Loucy (cell line): ENCODE results near the gene ENPEP.

ENCODE experiments used
- H2AFZ ChIP-seq: fragments of 200-600 bp; sonication (generic); 2 replicates; pipeline ENCODE4 v1.6.0; 2016; ENCODE audit warnings: antibody characterized with exemption, mild to moderate bottlenecking, low read length, moderate library complexity
- H3F3A ChIP-seq: fragments of 200-600 bp; 2 replicates; pipeline ENCODE4 v1.6.0; 2016; ENCODE audit warnings: antibody characterized with exemption, low read depth, mild to moderate bottlenecking
- H3K27me3 ChIP-seq: fragments of 200-600 bp; sonication (generic); 2 replicates; pipeline ENCODE4 v1.6.1; 2014; ENCODE audit warnings: low read length, mild to moderate bottlenecking; ENCODE audit not compliant: insufficient read depth, poor library complexity, severe bottlenecking
- H3K36me3 ChIP-seq: fragments of 200-600 bp; sonication (generic); 2 replicates; pipeline ENCODE4 v1.6.1; 2016; ENCODE audit warnings: low read length; ENCODE audit not compliant: insufficient read depth
- H3K4me1 ChIP-seq: fragments of 200-600 bp; sonication (generic); 2 replicates; pipeline ENCODE4 v1.5.1; 2014; ENCODE audit warnings: low read length, mild to moderate bottlenecking; ENCODE audit not compliant: insufficient read depth, poor library complexity, severe bottlenecking
- H3K4me2 ChIP-seq: fragments of 200-600 bp; sonication (generic); 2 replicates; pipeline ENCODE4 v1.6.0; 2014; ENCODE audit warnings: antibody characterized with exemption, low read length, low read depth, mild to moderate bottlenecking; ENCODE audit not compliant: poor library complexity, severe bottlenecking
- H3K4me3 ChIP-seq: fragments of 200-600 bp; sonication (generic); 2 replicates; pipeline ENCODE4 v1.5.1; 2014; ENCODE audit warnings: low read length, mild to moderate bottlenecking, mixed read lengths; ENCODE audit not compliant: poor library complexity, severe bottlenecking
- H3K79me2 ChIP-seq: fragments of 200-600 bp; sonication (generic); 2 replicates; pipeline ENCODE4 v1.6.1; 2014; ENCODE audit warnings: low read length; ENCODE audit not compliant: insufficient read depth
- H3K9ac ChIP-seq: fragments of 200-600 bp; sonication (generic); 2 replicates; pipeline ENCODE4 v1.6.0; 2014; ENCODE audit warnings: mild to moderate bottlenecking, low read depth, low read length, moderate library complexity; ENCODE audit not compliant: poor library complexity, severe bottlenecking
- H3K9me2 ChIP-seq: fragments of 200-600 bp; sonication (generic); replicated peaks from 2 replicates; pipeline ENCODE4 v1.6.1; 2016; ENCODE audit warnings: low read depth, low read length, mixed read lengths
- H3K9me3 ChIP-seq: fragments of 200-600 bp; sonication (generic); 2 replicates; pipeline ENCODE4 v1.6.1; 2014; ENCODE audit warnings: mild to moderate bottlenecking, antibody characterized with exemption, low read length, low read depth; ENCODE audit not compliant: insufficient read depth
- H4K20me1 ChIP-seq: fragments of 200-600 bp; sonication (generic); 2 replicates; pipeline ENCODE4 v1.6.0; 2014; ENCODE audit warnings: antibody characterized with exemption, low read length, mild to moderate bottlenecking; ENCODE audit not compliant: insufficient read depth, poor library complexity, severe bottlenecking
- CTCF ChIP-seq: fragments of 200-600 bp; sonication (generic); conservative IDR thresholded peaks from 2 replicates; pipeline ENCODE4 v1.5.1; 2014; ENCODE audit warnings: mild to moderate bottlenecking, antibody characterized with exemption, low read length
- EZH2phosphoT487 ChIP-seq: fragments of 200-600 bp; IDR thresholded peaks from 2 replicates; pipeline ENCODE4 v1.6.1; 2018; ENCODE audit warnings: antibody characterized with exemption, mild to moderate bottlenecking, moderate library complexity, borderline replicate concordance

Gene ENPEP

GRCh38 chr4:110515676-110516075 is 39.7 kb downstream of the ENPEP start:
- Histone ChIP-seq H3K9me3 (no peaks in the 10 kb centered on the region), H2AFZ (peak overlapping the region; percentile 89), H3F3A (no peaks in the 10 kb centered on the region), H3K4me3 (peak overlapping the region; percentile 82), H4K20me1 (no peaks in the 10 kb centered on the region), H3K4me2 (peak overlapping the region; percentile 85), H3K36me3 (no peaks in the 10 kb centered on the region), H3K27me3 (no peaks in the 10 kb centered on the region), H3K9ac (peak overlapping the region; percentile 72), H3K79me2 (no peaks in the 10 kb centered on the region), H3K9me2 (no peaks in the 10 kb centered on the region), H3K4me1 (peaks cover 6% of the 10 kb centered on the region)
- no peak for TF ChIP-seq EZH2phosphoT487
- no peak for TF ChIP-seq CTCF

- H3K36me3 ChIP-seq = no peaks in the 10 kb centered on the region
- H4K20me1 ChIP-seq = no peaks in the 10 kb centered on the region
- H3K9me3 ChIP-seq = no peaks in the 10 kb centered on the region
- H3K4me2 ChIP-seq = peak overlapping the region; percentile 85
- peak overlapping the region; percentile 82 for H3K4me3 ChIP-seq
- H3K79me2 ChIP-seq = no peaks in the 10 kb centered on the region
- H3K9ac ChIP-seq = peak overlapping the region; percentile 72
- H3K4me1 ChIP-seq = peaks cover 6% of the 10 kb centered on the region
- H3K27me3 ChIP-seq = no peaks in the 10 kb centered on the region
- no peaks in the 10 kb centered on the region for H3F3A ChIP-seq
- H2AFZ ChIP-seq = peak overlapping the region; percentile 89
- TF ChIP-seq CTCF (peak; percentile 86), EZH2phosphoT487 (no peak)
- no peaks in the 10 kb centered on the region for H3K9me2 ChIP-seq
These were observed 40.4 kb downstream of the ENPEP start for GRCh38 chr4:110516106-110516922.

- no peaks in the 10 kb centered on the region for H4K20me1 ChIP-seq
- peaks cover 6% of the 10 kb centered on the region for H3K4me1 ChIP-seq
- H3K79me2 ChIP-seq = no peaks in the 10 kb centered on the region
- H3K9me3 ChIP-seq = no peaks in the 10 kb centered on the region
- H3K4me2 ChIP-seq = no peak overlapping the region
- TF ChIP-seq CTCF (peak; percentile 84), EZH2phosphoT487 (no peak)
- no peaks in the 10 kb centered on the region for H3K27me3 ChIP-seq
- no peak overlapping the region for H3K9ac ChIP-seq
- H3K9me2 ChIP-seq = no peaks in the 10 kb centered on the region
- H3K4me3 ChIP-seq = no peak overlapping the region
- no peaks in the 10 kb centered on the region for H3F3A ChIP-seq
- H2AFZ ChIP-seq = peak overlapping the region; percentile 53; the same call in 1 of the 2 replicates
- no peaks in the 10 kb centered on the region for H3K36me3 ChIP-seq
These were observed 43.0 kb downstream of the ENPEP start for GRCh38 chr4:110518889-110519490.
